CD4-positive, alpha-beta T cell treated with Interleukin-2 at 100 ng/mL for 4 hours (primary cell): ENCODE data around the gene MMP11.
"Not testable (repeated sequence)": the region's sequence is repeated elsewhere in the genome, so short reads cannot be mapped to it uniquely, and the experiment has no call there.

Experiments used
- DNase-seq: peaks from one replicate; pipeline ENCODE4 v3.0.0-alpha.2; 2020; ENCODE audit warnings: low spot score

MMP11 gene, protein sequence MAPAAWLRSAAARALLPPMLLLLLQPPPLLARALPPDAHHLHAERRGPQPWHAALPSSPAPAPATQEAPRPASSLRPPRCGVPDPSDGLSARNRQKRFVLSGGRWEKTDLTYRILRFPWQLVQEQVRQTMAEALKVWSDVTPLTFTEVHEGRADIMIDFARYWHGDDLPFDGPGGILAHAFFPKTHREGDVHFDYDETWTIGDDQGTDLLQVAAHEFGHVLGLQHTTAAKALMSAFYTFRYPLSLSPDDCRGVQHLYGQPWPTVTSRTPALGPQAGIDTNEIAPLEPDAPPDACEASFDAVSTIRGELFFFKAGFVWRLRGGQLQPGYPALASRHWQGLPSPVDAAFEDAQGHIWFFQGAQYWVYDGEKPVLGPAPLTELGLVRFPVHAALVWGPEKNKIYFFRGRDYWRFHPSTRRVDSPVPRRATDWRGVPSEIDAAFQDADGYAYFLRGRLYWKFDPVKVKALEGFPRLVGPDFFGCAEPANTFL

DNA sequence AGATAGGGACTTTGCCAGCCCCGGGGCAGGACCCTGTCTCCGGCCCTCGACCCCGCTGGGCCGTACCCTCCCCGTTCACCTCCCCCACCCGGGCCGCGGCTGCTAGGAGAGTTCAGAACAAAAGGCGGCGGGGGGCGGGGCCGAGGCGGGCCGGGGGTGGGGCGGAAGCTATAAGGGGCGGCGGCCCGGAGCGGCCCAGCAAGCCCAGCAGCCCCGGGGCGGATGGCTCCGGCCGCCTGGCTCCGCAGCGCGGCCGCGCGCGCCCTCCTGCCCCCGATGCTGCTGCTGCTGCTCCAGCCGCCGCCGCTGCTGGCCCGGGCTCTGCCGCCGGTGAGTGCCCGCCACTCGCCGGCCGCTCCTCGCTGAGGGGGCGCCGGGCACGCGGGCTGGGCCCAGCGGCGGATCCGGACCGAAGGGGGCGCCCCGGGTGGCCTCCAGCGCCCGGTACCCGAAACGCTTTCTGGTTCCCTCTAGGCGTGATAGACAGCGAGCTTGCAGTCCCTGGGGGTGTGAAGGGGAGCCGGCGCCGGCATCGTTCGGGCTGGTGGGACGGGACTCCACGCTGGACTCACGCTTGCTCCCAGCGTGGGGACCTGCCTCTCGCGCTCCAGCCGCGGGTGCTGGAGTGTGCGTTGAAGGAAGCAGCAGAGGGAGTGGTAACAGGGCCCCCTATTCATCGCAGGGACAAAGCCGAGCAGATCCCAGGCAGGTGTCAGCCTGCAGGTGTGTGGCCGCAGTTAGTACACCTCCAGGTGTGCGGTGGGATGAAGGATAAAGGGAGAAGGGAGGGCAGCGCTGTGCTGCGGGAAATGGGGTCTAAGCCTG, at the start of gene MMP11:
Gene MMP11, plus strand, starts transcription at position 201 of the 825 bp plus-strand sequence. Its CDS starts 22 bp downstream, at position 223.
- DNase-seq = peak; percentile 27

DNA sequence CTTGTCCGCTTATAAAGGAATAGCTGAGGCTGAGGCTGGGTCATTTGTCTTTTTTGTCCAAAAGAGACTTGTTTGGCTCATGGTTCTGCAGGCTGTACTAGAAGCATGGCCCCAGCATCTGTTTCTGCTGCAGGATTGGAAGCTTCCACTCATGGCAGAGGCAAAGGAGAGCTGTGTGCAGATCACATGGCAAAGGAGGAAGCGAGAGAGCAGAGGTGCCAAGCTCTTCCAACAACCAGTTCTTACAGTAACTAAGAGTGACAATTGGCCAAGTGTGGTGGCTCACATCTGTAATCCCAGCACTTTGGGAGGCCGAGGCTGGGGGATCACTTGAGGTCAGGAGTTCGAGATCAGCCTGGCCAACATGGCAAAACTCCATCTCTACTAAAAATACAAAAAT, 44.5 kb upstream of the MMP11 start:
- DNase-seq = not testable (repeated sequence)

DNA sequence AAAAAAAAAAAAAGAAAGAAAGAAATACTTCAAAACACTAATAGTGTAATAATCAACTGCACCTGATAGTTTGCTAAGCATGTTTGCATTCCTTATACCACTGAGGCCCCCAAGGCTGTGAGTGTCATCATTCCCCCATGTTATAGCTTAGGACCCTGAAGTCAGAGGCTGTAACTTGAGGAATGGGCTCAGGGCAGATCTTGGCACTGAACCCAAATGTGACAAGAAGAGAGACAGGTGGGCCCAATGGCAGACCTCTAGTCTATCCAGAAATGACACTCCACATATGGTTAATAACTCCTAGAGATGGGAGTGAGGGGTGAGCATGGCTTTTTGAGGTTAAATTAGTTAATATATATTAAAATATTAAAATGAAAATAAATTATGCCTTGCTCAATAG, 35.0 kb upstream of the MMP11 start:
- DNase-seq = no peak

DNA sequence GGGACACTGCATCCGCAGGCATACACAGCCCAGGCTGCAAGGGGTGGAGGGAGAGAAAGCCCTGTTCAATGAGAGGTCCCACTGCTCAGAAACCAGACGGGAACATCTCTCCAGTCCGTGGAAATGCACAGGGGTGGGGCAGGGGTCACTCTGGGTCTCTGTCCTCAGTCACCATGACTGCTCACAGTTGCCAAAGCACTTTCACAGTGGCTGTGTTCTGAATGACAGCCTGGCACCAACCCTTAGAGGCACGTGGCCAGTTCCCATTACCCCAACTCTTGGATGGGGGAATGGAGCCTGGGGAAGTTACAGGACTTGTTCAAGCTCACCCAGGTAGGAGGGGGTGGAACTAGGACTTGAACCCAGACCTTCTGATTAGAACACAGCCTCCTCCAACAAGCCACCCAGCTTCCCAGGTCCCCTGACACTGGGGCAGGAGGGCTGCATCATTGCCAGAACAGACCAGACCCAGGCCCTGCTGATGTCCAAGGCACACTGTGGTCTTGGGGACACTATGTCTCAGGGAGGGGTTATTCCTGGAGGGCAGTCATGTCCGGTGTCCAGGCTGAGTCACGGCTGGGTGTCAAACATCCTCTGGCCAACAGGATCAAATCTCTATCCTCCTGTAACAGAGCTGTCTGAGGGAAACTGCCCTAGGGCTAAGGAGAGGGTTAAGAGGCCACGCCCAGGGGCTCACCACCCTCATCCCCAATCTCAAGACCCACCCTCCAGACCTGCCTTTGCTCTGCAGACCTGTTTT, 30.0 kb upstream of the MMP11 start:
- no peak for DNase-seq

DNA sequence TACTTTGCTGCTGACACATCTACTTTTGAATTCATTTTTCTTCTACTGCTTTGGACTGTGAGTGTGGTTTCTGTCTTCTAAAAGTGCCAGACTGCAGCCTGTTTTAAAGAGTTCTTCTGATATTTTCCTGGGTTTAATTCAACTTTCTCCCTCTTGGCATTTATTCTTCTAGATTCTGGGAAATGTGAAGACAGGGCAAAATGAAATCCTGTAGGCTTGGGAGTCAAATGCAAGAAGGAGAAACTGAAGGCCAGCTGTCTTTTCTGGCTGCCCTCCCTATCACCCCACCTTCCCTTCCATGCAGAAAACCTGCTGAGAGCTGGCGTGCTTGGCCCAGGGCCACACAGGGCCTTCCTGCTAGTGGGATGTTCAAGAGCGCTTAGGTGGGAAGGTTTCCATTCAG, 29.3 kb upstream of the MMP11 start:
- no peak for DNase-seq

DNA sequence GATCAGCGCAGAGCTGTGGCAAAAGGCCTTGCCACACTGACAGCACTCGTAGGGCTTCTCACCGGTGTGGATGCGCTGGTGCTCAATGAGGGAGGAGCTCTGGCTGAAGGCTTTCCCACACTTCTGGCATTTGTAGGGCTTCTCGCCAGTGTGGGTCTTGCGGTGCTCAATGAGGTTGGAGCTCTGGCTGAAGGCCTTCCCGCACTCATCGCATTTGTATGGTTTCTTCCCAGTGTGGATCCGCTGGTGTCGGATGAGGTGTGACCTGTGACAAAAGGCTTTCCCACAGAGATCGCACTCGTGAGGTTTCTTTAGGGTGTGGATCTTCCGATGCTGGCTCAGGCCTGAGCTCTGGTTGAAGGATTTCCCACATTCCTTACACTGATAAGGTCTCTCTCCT, 28.6 kb upstream of the MMP11 start:
- no peak for DNase-seq

DNA sequence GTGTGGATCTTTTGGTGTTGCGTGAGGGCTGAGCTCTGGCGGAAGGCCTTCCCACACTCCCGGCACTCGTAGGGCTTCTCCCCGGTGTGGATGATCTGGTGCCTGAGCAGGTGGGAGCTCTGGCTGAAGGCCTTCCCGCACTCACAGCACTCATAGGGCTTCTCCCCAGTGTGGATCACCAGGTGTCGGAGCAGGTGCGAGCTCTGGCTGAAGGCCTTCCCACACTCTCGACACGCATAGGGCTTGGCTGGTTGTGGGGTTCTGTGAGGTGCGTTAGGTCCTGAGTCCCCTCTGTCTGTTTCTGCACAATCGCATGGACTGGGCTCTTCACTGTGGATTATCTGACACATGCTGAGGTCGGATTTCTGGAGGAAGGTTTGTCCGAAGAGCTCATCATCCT, 28.2 kb upstream of the MMP11 start:
- no peak for DNase-seq

DNA sequence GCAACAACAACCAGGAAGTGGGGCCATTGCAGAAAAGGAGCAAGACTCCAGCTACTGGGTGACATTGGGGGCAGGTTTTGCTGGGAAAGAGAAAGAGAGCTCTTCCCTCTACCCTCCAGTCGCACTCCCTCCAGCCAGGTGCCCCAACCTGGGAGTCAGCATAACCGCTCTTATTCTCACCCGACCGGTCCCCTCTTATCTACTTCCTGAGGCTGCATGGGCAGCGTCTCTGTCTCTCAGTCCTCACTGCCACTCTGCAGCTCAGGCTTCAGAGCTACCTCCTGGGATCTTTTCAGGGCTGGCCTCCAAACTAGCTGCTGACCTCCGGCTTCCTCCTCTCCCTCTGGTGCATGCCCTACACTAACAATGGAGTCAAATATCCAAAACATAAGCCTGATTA, 26.9 kb upstream of the MMP11 start:
- no peak for DNase-seq

DNA sequence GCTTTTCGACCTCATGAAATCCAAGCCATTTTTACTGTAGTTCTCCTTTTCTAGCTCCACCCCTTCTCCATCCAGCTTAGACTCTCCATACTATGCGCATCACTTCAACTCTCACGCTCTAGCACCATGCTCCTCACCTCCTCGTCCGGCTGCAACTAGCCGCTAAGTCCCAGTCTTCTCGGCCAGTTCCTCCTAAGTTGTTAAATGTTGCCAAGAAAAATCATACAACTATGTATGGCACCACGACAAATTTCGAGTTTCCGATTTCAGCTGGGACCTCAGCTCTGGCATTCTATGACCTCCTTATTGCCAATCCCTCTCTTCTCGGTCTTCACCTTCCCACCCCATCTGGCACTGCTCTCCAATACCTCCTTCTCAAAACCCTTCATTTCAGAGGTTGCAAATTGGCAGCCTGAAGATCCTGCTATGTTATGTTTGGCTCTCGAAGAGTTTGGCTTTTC, 22.8 kb upstream of the MMP11 start:
- DNase-seq = no peak

DNA sequence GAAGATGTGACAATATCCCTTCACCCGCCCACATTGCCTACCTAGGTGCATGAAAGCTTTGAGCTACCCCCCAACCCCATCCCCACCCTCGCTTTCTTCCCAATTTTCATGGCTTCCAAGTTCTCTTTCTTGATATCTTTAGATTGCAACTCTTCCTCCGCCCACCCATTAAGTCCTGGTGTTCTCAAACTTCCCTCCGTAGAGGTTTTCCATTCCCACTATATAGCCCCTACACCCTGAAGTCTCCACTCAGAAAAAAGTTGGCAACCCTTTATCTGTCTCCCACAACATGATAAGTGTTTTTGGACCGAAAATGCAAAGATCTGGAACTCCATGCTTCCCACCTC, 22.3 kb upstream of the MMP11 start:
- no peak for DNase-seq

DNA sequence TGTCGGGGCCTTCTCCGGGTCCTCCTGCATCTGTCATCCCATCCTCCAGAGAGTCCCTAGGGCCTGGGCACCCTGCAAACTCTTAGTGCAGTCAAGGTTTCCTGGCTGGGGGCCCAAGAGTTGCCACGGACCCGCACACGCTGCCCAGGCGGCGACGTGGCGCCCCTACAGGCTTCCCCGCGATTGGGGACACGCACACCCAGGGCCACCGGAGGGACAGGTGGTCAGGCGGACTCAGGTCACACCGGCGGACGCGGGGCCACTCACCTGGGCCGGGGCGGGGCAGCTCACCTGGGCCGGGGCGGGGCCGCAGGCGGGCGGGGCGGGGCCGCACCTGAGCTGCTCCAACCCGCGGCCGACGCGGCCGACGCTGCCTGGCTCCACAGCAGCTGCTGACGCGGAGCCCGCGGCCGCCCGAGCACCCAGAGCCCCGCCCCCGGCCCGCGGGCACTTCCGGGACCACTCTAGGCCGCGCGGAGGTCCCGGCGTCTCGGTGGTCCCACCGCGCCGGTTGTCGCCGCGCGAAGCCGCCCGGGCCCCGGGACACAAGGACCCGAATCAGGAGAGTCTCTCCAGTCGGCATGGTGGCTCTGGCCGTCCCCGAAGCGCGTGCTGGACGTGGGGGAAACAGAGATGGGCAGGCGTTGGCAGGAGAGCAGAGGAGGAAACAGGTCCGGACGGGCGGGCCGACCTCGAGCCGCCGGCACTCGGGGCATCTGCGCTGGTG, 21.8 kb upstream of the MMP11 start, which contains the start of gene ZNF70:
Gene ZNF70, minus strand, starts transcription at position 399 of the 727 bp plus-strand sequence. CDS start 5,972 bp downstream, outside the sequence.
- peak; percentile 82 for DNase-seq

DNA sequence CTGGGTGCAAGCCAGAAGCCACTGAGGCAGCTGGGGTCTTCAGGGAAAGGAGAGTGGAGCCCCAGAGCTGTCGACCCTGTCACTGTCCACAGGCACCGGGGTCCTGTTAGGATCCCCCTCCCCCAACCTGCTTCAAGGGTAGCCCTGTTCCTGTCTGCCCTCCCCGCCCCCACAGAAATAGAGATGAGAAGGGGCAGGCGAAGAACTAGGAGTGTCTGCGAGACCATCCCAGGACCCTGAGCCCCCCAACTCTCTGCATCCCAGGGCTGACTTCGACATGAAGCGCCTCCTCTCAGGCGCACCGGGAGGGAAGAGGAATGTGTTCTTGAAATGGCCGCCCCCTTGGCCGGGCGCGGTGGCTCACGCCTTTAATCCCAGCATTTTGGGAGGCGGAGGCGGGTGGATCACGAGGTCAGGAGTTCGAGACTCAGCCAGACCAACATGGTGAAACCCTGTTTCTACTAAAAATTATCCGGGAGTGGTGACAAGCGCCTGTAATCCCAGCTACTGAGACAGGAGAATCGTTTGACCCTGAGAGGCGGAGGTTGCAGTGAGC, 21.1 kb upstream of the MMP11 start:
- DNase-seq = no peak

DNA sequence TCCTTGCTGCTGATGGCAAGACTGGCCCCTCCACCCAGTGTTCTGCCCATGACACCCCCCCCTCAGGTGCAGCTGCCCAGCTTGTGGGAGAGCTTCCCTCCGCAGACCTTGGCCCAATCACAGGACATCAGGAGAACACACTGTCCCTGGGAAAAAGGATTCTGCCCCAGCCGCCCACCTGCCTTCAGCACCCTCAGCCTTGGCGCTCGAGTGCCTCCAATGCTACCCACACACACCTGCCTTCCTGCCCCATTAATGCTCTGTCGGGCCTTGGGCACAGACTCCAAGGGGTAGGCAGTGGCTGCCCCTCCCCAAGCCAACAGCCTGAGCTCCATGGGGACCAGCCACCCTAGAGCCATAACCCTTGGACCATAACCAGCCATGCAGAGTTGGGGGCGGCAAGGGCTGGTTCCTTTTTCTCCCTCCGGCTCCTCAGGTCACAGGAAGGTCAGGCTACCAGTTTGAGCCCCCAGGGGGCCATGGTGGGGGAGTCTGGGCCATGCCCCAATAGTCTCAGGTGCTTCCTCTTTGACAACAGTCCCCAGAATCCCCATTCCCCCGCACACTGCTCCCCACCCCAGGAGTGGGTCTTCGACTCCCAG, 20.5 kb upstream of the MMP11 start:
- no peak for DNase-seq

DNA sequence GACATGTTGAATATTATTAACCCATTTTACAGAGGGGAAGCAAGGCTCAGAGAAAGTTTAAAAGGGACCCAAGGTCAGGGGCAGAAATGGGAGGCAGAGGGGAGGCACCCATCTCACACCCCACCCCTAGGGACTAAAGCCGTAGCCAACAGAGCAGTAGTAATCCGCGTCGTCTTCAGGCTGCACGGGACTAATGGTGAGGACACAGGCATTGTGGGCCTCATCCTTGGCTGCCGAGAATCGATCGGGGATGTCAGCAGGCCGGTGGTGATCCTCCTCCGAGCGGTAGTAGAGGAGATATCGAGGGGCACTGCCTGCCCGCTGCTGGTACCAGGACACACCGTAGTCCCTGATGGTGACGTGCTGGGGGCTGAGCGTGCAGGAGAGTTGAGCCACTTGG, 19.9 kb upstream of the MMP11 start:
- DNase-seq = no peak

DNA sequence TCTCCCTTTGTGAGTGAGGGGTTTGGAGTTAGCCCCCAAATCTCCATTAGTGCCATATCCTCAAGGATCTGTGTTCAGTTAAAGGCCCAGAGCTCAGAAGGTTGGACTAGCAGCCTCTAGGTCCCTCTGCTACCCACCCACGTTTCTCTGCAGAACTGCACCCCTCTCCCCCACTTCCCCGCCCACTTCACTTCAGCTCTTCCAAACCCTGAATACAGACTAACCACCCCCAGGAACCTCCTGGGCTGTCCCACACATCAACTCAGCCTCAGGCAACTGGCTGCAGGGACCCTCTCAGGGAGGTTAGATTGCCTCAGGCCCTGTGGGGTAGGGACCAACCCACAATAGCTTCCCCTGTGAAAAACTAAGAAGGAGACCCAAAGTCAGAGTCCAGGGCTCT, 19.3 kb upstream of the MMP11 start:
- DNase-seq = no peak

DNA sequence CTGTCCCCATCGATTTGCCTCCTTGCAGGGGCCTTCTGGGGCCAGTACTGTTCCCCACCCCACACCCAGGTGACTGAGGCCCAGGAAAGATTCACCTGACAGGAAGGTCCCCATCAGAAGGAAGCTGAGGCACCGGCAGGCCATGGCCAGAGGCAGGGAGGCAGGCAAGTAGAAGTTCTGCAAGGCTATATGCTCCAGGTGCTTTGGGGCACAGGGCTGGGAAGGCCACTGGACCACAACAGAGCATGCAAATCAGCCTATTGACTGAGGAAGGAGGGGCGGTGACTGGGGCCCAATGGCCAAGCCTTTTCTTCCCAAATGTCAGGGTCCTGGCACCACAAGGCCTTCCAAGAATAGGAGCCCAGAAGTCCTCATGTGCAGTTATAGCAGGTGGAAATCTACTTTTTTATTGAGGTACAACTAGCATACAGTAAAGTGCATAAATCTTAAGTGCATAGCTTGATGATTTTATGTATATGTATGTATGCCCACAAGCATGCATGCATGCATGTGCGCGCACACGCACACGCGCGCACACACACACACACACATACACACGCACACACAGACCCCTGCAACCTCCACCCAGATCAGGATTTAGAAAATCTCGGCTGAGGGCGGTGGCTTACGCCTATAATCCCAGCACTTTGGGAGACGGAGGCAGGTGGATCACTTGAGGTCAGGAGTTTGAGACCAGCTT, 18.3 kb upstream of the MMP11 start, which contains the start of gene VPREB3:
Gene VPREB3, minus strand, starts transcription at position 206 of the 700 bp plus-strand sequence. Its CDS starts 62 bp downstream, at position 144.
- no peak for DNase-seq

DNA sequence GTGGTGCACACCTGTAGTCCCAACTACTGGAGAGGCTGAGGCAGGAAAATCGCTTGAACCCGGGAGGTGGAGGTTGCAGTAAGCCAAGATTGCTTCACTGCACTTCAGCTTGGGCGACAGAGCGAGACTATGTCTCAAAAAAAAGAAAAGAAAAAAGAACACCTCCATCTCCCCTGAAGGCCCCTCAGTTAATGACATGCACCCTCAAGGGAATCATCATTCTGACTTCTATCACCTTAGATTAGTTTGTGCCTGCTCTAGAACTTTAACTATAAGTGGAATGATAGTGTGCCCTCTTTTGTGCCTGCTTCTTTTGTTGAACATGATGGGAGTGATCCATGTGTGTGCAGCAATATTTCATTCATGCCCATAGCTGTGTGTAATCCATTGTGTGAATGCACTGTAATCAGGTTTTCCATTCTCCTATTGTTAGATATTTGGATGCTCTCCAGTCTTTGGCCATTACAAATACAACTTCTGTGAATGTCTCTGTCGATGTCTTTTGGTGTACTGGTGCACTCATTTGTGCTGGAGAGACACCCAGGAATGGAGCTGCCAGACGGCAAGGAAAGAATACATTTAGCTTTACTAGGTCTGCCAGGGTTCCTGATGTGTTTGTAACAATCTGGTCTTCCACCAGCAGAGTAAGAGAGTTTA, 17.5 kb upstream of the MMP11 start:
- no peak for DNase-seq

DNA sequence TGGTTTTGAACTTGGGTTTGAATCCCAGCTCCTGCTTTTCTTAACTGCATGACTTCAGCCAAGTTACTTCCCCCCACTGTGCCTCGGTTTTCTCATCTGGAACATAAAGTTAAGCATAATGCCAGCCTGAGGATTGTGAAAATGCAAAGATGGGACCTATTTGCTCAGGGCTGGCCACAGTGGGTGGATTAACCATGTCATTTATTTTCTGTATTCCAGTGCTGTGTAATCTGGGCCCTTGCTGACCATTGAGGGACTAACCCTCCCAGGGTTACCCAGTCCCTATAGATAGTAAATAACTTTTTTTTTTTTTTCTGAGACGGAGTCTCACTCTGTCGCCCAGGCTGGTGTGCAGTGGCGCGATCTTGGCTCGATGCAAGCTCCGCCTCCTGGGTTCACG, 16.9 kb upstream of the MMP11 start:
- no peak for DNase-seq

DNA sequence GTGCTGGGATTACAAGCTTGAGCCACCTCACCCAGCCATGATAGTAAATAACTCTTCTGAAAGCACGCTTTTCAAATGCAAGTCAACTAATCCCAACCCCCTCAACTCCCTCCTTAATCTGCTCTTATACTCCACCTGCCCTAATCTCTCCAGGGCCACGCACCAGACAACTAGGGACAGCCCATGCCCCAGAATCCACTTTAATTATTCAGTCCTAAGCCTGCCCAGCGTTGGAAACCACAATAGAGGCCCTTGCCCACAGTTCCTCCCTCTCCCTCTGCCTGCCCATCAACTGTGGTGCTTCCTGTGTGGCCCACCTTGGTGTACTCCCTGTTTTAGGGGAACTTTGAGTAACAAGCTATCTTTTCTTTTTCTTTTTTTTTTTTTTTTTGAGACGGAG, 15.8 kb upstream of the MMP11 start:
- no peak for DNase-seq

DNA sequence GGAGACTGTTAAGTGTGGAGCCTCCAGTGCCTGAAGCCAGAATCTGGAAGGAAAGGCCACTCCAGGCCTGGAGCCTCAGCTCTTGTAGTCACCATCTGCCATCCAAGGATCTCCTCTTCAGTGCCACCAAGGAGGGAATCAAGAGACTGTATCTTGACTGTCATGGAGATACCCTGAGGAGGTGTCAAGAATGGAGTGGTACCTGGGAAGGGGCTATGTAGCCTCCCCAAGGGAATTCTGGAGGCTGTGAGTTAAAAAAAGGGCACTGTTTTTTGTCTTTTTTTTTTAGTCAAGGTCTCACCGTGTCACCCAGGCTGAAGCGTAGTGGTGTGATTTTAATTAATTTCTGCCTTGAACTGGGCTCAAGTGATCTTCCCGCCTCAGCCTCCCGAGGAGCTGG, 13.1 kb upstream of the MMP11 start:
- DNase-seq = no peak
